Fibroblast of mammary gland (primary cell): ENCODE results near the gene ANO7.

Experiments used
- DNase-seq: peaks from one replicate; pipeline ENCODE4 v3.0.0-alpha.2; 2010; ENCODE audit warnings: low read depth
- H3K4me3 ChIP-seq: 2 replicates; pipeline ENCODE4 v1.5.1; 2011; ENCODE audit warnings: low read depth, mild to moderate bottlenecking, low read length, moderate library complexity; ENCODE audit not compliant: control insufficient read depth
- CTCF ChIP-seq: conservative IDR thresholded peaks from 2 replicates; pipeline ENCODE4 v1.5.1; 2011; ENCODE audit warnings: low read depth, low read length, inconsistent platforms; ENCODE audit not compliant: control insufficient read depth, insufficient read depth

The ANO7 gene

GRCh38 chr2:241265506-241265905 lies 77.0 kb downstream of the ANO7 start:
- TF ChIP-seq CTCF = no peak
- no peak overlapping the region for H3K4me3 ChIP-seq
- no peak for DNase-seq

- no peak overlapping the region for H3K4me3 ChIP-seq
- TF ChIP-seq CTCF = no peak
- DNase-seq = no peak
Observed at GRCh38 chr2:241267249-241268067, 79.0 kb downstream of the ANO7 start.

- no peak for TF ChIP-seq CTCF
- no peak for DNase-seq
- H3K4me3 ChIP-seq = no peak overlapping the region
Observed at GRCh38 chr2:241268306-241268705, 79.8 kb downstream of the ANO7 start.

GRCh38 chr2:241268716-241269445 lies 80.4 kb downstream of the ANO7 start:
- no peak overlapping the region for H3K4me3 ChIP-seq
- DNase-seq = peak; percentile 78
- peak; percentile 25 for TF ChIP-seq CTCF

GRCh38 chr2:241269707-241270520 lies 81.4 kb downstream of the ANO7 start:
- no peak for TF ChIP-seq CTCF
- peak overlapping the region; percentile 88 for H3K4me3 ChIP-seq
- no peak for DNase-seq

- no peak for DNase-seq
- TF ChIP-seq CTCF = no peak
- H3K4me3 ChIP-seq = peak overlapping the region; percentile 88
Observed at GRCh38 chr2:241270531-241270930, 82.1 kb downstream of the ANO7 start.
